NB4 (cell line): Measurements from ENCODE around the gene SLC35E1.

Experiments used
- CTCF ChIP-seq: IDR thresholded peaks from one replicate; pipeline ENCODE4 v1.5.1; 2012; ENCODE audit warnings: low read depth, low read length
- MAX ChIP-seq: IDR thresholded peaks from 2 replicates; pipeline ENCODE4 v1.6.1; 2011; ENCODE audit warnings: low read depth, low read length
- MYC ChIP-seq: IDR thresholded peaks from 2 replicates; pipeline ENCODE4 v1.6.1; 2011; ENCODE audit warnings: low read depth, low read length
- POLR2A ChIP-seq: IDR thresholded peaks from 2 replicates; pipeline ENCODE4 v1.6.1; 2011; ENCODE audit warnings: mild to moderate bottlenecking; ENCODE audit not compliant: insufficient read length; ENCODE audit errors: extremely low read depth

DNA sequence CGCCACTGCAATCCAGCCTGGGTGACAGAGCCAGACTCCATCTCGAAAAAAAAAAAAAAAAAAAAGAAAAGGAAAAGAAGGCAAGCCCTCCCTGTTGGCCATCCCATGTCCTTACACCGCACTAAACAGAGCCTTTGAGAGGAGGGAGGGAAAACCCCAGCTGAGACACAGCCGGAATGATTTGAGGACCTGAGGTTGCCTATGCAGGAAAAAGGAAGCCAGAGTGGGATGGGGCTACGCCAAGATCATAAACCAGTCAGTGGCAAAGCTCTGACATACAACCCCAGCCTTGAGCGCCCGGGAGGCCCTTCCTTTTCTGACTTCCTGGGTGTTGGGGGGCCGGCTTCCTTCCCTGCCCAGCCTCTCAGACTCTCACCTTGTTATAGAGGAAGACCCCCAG is 17.4 kb downstream of the SLC35E1 start:
- TF ChIP-seq MYC: no peak
- TF ChIP-seq CTCF: no peak
- no peak for TF ChIP-seq POLR2A
- no peak for TF ChIP-seq MAX
